Measurements from ENCODE around the gene DISP3.

The DISP3 gene

DNA sequence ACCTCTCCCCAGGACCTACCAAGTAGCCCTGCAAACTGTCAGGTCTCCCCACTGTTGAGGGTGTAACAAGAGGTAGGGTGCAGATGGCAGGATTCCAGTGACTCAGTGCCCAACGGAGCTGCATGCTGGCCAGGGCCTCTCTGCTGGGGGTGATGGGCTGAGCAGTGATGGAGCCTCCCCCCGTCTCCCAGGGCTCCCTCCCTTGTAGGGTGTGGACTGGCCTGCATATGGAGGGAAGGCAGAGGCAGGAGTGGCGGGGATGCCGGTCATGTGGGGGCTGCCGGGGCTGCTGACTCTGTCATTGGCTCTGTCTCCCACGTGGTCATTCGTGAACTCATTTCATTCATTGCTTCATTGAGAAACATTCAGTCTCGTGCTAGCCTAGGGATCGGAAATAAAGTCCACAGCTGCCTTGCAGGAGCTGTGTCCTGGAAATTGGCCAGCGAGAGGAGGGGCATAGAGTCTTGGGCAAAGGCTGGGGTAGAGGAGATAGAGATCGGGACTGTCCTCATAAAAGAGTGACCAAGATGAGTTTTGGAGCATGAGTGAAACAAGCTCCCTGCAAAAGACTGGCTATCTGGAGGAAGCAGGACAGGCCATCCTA is 22.9 kb upstream of the DISP3 start:
- in situ Hi-C loops (cut with MboI; ENCODE audit: low sequenced_read_pairs), result no loop called here

DNA sequence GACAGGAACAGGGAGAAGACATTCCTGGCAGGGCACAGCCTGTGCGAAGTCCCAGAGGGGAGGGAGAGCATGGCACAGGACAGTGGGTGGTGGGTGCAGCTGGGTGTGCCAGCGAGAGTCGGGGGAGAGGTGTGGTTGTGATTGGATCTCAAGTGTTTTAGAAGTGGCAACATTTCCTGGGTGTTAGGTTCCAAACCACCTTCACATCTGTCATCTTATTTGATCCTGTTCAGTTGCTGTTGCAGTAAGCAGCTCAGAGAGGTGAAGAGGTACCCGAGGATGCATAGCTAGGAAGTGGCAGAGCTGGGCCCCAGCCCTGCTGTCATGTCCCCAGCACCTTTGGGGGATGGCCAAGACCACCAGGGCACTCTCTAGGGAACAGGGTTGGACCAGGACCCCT is 22.0 kb upstream of the DISP3 start:
- in situ Hi-C loops (cut with MboI; ENCODE audit: low sequenced_read_pairs), result no loop called here

DNA sequence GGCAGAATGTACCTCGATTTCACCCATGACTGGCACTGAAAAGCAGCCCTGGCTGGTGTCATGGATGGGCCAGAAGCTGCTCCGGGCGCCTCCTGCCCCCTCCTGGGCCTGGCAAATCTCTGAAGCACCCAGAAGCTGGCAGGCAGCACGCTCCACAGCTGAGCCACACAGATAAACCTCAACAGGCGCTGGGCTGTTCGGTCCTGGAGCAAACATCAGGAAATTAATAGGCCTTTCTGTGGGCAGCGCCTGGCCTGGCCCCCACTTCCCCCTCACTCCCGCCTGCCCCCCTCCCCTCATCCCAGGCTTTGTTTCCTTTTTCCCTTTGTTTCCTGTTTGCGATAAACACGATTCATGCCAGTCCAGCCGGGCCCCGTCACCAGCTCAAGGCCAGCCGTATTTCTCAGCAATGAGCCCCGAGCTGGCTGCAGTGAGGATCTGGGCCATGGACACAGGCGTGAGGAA is 20.1 kb upstream of the DISP3 start:
- in situ Hi-C loops (cut with MboI; ENCODE audit: low sequenced_read_pairs), result no loop called here

DNA sequence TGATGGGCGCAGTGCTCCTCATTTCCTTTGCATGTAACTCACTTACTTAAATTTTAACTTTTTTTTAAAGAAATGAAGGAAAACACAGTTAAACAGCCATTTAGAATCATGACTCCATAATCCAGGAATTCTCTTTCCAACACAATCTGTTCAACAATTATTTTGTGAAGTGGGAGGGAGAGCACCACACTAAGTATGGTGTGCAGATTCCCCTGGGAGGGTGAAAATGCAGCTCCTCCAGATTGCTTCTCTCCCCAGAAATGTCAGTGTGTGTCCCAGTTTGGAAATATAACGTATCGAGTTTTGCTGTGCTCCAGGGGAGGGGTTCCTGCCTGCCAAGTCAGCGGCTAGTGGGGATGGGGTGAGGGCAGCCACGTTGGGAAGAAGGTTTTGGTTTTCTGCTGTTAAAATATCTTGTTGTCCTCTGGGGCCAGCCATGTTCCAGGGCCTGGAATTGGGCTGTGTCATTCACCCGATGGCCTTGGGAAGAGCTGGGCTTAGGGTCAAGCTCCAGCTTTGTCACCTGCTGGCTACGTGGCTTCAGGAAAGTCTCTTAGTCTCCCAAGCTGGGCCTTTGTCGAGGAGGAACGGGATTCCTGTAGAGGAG is 17.3 kb upstream of the DISP3 start:
- in situ Hi-C loops (cut with MboI; ENCODE audit: low sequenced_read_pairs), result no loop called here

DNA sequence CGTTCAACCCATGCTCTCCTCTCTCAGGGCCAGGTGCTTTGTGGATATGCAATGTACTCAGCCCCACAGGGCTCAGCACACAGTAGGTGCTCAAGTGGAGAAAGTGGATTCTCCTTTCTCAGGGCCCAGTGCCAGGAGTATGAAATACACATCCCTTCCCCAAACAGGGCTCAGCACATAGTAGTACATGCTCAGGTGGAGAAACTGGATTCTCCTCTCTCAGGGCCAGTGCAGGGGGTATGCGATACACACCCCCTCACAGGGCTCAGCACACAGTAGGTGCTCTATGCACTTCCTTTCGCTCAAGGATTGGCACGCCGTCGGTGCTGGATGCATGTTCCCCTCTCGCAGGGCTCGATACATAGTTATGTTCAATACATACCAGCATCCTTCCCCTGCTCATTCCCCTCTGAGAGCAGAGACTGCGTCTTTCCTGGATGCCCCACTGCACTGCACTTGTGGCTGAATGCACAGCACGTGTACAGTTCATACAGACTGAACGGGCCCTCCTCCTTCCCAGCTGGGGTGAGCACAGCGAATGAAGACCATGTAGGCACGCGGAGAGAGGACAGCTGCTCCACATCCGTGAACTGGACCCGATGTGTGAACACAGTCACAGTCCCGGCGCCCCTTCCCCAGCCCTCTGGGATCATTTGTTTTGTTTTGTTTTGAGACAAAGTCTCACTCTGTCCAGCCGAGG is 16.6 kb upstream of the DISP3 start:
- in situ Hi-C loops (cut with MboI; ENCODE audit: low sequenced_read_pairs), result no loop called here

DNA sequence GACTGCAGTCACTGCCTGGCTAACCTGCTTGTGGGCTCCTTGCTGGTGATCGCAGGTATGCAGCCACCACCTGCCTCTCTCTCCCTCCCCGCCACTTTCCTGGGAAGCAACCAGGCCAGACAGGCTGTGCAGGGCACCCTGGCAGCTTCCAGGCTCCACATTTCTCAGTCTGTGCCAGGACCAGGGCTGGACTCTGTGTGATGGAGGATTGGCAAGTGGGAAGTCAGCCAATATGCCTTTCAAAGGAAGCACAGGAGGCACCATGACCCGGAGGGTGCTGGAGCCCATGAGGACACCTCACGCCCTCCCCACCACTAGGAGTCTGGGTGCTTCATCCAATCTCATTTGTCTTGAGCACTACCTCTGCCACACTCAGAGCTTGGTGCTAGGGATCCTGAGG is 15.8 kb upstream of the DISP3 start:
- in situ Hi-C loops (cut with MboI; ENCODE audit: low sequenced_read_pairs), result no loop called here

DNA sequence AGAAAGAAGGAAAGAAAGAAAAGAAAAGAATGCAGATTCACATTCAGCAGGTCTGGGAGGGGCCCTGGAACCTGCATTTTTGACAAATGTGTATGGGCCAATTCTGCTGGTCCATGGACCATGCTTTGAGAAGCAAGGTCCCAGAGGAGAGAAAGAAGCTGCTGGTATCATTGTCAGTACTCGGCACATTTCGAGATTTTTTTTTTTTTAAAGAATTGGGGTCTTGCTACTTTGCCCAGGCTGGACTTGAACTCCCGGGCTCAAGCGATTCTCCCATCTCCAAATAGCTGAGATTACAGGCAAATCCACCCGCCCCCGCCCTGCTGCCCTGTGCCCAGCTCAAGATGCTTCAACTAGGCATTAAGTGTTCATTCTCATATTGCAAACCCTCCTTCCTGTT is 13.6 kb upstream of the DISP3 start:
- in situ Hi-C loops (cut with MboI; ENCODE audit: low sequenced_read_pairs), result no loop called here

DNA sequence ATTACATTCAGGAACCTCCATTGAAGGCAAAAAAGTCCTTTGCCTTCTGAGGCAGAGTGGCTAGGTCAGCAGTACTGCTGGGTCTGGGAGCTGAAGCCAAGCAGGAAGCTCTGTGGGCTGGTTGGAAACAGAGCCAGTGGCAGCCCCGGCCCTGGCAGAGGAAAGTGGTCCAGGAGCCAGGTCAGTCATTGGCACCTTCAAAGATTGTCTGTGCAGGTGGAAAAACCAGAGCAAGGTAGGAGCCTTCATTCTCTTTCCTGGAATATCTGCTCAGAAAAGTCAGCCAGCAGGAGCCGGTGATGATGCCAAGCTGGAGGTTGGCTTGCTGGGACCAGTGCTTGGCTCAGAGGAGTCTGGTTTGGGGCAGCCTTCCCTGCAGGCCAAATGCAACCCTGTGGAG is 12.5 kb upstream of the DISP3 start:
- in situ Hi-C loops (cut with MboI; ENCODE audit: low sequenced_read_pairs), result no loop called here

DNA sequence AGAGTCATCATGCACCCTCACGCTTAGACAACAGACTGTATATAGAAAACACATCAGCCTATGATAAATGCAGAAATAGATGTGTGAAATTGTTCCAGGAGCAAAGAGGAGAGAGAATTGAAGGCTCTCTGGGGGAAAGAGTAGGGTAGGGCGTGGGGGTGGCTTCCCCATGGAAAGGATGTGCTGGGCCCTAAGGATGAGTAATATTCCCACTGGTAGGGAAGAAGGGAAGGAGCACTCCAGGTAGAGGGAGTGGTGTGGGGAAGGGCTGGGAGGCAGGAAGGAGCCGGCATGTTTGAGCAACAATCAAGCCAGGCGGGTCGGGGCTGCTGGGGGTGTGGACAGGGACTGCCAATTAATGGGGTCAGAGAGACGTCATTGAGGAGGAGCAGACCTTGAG is 10.1 kb upstream of the DISP3 start:
- in situ Hi-C loops (cut with MboI; ENCODE audit: low sequenced_read_pairs), result no loop called here

DNA sequence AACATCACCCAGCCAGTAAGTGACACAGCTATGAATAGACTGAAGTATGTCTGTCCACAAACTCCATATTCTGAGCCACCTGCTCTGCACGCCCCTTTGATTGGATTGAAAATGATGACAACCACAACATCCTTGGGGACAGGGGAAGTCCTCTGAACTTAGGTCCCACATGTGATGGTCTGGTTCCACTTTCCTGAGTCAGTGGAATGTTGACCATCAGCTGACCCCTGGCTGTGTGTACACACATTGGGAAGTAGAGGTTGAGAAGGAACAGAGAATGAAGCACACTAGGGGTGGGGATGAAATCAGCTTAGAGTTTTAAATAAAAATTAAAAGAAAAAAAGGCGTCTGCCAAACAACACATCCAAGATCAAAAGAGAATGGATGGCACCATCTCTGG is 8.0 kb upstream of the DISP3 start:
- in situ Hi-C loops (cut with MboI; ENCODE audit: low sequenced_read_pairs), result no loop called here

DNA sequence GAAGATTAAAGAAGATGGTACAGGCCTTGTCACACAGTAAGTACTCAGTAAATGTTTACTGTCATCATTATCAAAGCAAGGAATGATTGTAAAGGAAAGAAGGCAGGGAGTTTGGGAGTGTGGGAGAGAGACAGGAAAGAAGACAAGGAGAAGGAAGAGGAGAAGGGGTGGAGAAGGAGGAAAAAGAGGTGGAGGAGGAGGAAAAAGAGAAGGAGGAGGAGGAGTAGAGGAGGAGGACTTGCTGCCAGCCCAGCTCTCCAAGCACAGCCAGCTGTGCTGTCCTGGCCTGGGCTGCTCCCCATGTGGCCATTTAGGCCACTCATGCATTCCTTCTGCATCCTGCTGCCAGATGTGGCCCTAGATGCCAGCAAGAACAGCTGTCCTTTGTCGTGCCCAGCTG is 7.5 kb upstream of the DISP3 start:
- in situ Hi-C loops (cut with MboI; ENCODE audit: low sequenced_read_pairs), result no loop called here

DNA sequence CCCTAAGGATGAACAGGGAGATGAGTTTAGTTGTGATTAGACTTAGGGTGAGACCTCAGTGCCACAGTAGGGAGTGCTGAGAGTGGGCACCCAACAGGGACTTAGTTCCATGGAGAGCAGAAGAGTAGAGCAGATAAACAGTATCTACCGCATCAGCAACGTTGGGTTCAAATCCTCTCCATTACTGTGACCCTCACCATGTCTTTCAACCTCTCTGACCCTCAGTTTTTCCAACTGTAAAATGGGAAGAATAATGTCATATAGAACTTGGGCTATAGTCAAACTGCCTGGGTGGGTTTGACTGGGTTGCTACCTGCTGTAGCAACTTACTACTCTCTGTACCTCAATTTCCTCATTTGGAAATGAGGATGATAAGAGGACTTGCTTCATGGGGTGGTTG is 6.7 kb upstream of the DISP3 start:
- in situ Hi-C loops (cut with MboI; ENCODE audit: low sequenced_read_pairs), result no loop called here

DNA sequence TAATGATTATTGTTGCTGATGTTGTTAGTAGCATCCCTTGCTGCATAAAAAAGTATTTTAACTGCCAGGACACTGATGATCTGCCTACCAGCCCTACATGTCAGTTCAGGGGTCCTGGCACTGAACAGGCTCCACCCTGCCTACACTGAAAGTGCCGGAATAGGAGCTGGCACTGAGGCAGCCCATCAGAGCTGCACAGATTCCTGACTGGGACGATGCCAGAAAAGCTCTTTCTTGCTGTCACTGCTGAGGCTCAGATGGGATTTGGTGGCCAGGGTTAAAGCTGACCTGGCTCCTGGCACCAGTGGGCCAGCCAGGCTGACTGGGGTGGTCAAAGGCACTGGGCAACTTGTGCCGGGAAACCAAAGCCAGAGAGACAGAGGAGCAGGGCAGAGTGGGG is 6.2 kb upstream of the DISP3 start:
- in situ Hi-C loops (cut with MboI; ENCODE audit: low sequenced_read_pairs), result no loop called here

DNA sequence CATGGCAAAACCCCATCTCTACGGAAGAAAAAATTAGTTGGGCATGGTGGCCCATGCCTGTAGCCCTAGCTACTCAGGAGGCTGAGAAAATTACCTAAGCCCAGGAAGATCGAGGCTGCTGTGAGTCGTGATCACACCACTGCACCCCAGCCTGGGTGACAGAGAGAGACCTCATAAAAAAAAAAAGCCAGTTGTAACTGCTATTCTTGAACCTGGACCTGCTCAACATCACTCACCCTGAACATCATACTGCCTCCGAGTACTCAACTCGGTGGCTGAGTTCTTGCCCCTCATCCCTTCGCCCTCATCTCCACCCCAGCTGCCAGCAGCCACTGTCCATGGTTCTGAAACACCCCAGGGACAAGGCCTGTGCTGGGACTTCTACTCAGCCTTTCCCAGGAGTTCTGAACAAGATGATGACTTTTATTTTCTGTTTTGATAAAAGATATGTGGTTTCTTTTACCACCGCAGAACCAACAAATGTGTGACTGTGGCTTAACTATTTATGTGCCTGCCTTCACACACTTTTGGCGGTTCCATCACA is 5.4 kb upstream of the DISP3 start:
- in situ Hi-C loops (cut with MboI; ENCODE audit: low sequenced_read_pairs), result no loop called here

DNA sequence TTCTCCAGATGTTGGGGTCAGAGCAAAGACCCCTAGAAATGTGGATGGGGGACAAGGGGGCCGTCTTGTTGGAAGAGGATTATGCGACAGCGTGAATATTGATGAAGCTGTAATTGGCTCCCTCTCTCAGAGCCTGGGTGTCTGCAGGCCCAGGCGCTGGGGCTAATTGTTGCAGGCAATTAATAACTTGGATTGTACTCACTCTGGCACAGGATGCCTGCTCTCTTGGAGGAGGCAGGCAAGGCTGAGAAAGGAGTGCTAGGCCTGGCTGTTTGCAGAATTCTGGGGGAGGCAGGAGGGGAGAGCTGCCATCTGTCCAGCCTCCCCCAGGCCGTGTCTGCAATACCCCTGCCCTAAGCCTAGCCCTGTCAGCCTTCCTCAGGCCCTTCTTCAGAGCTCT is 4.1 kb upstream of the DISP3 start:
- in situ Hi-C loops (cut with MboI; ENCODE audit: low sequenced_read_pairs), result no loop called here

DNA sequence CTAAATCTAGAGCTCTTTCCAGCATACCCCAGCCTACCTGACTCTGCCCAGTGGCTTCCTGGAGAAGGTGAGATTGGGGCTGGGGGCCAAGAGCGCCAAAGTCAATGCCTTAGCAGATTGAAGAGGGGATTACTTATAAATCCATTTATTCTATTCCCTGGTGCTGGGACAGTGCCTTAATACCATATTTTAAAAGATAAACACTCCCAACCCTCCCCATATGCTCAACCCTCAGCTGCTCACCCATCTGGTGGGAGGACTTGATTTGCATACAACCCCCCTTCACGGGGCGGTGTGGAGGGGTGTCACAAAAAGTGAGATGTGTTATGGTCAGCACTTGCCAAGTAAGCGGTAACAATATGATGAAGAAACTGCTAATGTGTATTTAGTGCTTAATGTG is 3.2 kb upstream of the DISP3 start:
- in situ Hi-C loops (cut with MboI; ENCODE audit: low sequenced_read_pairs), result no loop called here

DNA sequence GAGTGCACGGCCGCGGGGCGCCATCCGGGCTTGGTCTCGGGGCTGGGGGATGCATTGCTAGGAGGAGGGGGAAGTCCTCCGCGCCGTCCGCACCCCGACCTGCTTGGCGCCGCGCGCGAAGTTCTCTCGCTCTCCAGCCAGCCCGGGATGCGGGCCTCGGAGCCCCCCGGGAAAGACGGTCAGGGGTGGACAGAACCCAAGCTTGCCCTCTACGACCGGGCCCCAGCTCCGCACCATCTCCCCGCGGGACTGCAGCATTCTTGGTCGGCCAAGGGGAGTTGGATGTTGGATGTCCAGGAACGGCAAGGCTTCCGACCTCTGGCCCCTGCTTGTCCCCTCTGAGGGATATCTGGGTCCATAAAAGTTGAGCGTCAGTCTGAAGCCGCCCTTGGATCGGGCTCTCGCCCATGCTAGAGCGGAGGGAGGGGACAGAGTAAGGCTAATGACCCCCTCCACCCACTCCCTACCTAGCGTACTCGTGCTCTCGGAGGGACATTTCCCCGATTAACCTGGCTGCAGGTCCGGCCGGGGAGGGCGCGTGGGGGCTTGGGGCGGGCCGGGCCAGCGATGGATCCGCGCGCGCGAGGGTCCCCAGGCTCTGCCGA is 522 bp downstream of the DISP3 start:
- in situ Hi-C loops (cut with MboI; ENCODE audit: low sequenced_read_pairs), result no loop called here

DNA sequence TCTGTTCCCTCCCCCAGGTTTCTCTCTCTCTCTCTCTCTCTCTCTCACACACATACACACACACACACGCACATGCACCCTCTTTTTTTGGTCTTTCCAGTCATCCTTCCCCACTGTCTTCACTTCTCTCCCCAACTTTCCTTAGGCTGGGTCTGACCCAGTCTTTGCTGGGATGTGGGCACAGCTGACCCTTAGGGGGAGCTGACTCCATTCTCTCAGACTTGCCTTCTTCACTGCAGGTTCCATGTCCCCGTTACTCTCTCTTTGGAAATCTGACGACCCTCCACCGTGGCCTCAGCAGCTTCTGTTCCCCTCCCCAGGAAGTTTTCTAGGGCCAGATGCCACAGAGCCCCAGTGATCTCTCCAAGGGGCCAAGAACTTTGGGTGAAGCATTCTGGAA is 2.1 kb downstream of the DISP3 start:
- in situ Hi-C loops (cut with MboI; ENCODE audit: low sequenced_read_pairs), result no loop called here

DNA sequence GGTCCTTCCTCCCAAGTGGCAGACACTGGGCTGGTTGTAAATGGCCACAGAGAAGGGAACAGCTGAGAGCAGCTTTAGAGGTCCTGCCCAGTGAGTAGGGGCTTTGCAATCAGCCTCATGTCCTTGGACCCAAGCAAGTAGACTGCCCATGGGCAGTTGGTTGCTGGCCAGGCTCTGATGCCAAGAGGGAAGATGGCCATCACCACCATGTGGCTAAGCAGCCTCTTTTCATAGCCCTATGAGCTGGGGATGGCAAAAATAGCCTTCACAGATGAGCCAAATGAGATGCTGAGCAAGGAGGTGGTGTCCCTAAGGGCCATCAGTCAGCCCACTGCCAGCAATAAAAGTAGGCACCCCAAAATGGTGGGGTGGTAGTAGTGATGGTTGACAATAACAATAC is 3.2 kb downstream of the DISP3 start:
- in situ Hi-C loops (cut with MboI; ENCODE audit: low sequenced_read_pairs), result no loop called here

DNA sequence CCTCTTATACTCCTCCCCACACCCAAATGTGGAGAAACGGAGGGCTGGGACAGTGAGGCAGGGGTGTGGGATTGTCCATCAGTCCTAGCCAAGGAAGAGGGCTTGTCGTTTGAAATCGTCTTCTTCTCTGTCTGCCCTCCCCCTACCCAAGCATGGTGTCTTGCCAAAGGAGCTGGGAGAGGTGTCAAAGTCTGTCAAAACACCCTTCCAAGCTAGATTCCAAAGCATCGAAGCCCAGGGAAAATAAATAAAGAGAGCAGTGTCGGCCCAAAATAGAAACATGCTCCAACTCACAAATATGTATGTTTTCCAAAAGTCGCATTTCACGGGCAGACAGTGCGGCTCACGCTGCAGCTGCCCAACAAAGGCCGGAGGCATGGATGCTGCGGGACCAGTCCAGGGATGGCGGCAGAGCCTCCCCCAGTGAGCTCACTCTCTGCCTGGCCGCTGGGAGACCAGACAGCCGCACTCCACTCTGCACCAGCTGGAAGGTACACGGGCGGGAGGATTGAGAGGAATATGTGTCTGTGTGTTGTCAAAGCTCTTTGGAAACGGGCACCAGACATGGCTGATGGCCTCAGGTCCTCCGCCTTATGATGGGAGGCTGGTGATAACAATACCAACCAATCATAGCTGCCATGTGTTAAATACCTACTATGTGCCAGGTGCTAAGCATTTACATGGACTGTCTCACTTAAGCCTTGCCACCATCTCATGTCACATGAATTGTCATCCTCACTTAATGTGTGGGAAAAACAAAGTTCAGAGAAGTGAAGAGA is 3.9 kb downstream of the DISP3 start:
- in situ Hi-C loops (cut with MboI; ENCODE audit: low sequenced_read_pairs), result no loop called here
